ENCODE results near the gene ZC3H12A.
"Not testable (repeated sequence)": the region's sequence is repeated elsewhere in the genome, so short reads cannot be mapped to it uniquely, and the experiment has no call there.

ZC3H12A gene

DNA sequence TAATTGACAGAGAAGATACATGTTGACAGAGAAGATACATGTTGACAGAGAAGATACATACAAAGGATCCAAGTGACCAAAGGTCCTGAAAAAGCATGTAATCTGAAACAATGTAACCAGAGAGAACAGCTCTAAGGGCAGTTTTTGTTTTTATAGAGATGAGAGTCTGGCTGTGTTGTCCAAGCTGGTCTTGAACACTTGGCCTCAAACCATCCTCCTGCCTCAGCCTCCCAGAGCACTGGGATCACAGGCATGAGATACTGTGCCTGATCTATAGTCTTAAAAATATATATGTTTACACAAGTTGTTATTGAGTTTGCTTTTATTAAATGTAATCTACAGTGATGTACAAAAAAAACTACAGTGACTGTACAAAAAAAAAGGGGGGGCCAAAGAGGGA lies 27.7 kb downstream of the ZC3H12A start:
- no peaks in the 10 kb centered on the region for H3K27me3 ChIP-seq (ENCODE audit: insufficient read depth, low read length)
- H3K27ac ChIP-seq (ENCODE audit: low read depth, low read length) = no peak overlapping the region
- peaks cover 20% of the 10 kb centered on the region for H3K36me3 ChIP-seq (ENCODE audit: insufficient read depth, low read length)
- peaks cover 6% of the 10 kb centered on the region for H3K79me2 ChIP-seq (ENCODE audit: control insufficient read depth, insufficient read depth, low read length, unreplicated experiment)
- peaks cover 21% of the 10 kb centered on the region for H3K4me1 ChIP-seq (ENCODE audit: control insufficient read depth, insufficient read depth, low read length, unreplicated experiment)
- no peak overlapping the region for H3K4me3 ChIP-seq (ENCODE audit: low read depth, low read length)
- H2AFZ ChIP-seq (ENCODE audit: low read length, unreplicated experiment) = no peak overlapping the region

DNA sequence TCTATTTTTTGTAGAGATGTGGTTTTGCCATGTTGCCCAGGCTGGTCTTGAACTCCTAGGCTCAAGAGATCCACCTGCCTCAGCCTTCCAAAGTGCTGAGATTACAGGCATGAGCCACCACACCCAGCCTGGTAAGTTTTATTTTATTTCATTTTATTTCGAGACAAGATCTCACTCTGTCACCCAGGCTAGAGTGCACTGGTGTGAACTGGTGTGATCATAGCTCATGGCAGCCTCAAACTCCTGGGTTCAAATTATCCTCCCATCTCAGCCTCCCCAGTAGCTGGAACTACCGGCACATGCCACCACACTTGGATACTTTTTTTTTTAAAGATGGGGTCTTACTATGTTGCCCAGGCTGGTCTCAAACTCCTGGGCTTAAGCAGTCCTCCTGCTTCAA lies 28.4 kb downstream of the ZC3H12A start:
- H3K79me2 ChIP-seq (ENCODE audit: control insufficient read depth, insufficient read depth, low read length, unreplicated experiment); H3K4me3 ChIP-seq (ENCODE audit: low read depth, low read length); H3K27ac ChIP-seq (ENCODE audit: low read depth, low read length); H2AFZ ChIP-seq (ENCODE audit: low read length, unreplicated experiment); H3K27me3 ChIP-seq (ENCODE audit: insufficient read depth, low read length): not testable (repeated sequence)
- peaks cover 20% of the 10 kb centered on the region for H3K36me3 ChIP-seq (ENCODE audit: insufficient read depth, low read length)
- peaks cover 19% of the 10 kb centered on the region for H3K4me1 ChIP-seq (ENCODE audit: control insufficient read depth, insufficient read depth, low read length, unreplicated experiment)

DNA sequence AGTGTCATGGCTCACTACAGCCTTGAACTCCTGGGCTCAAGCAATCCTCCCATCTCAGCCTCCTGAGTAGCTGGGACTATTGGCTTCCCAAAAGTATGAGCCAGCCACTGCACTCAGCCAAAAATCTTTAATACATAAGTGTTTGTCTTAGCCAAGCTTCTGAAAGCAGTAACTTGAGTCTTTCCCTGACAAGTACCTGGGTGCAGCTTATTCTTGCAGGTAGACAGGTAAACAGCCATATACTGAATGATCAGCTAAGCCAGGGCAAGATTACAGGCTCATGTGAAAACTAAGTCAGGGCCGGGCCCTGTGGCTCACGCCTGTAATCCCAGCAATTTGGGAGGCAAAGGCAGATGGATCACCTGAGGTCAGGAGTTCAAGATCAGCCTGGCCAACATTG lies 32.4 kb downstream of the ZC3H12A start:
- Histone ChIP-seq H3K4me3 (ENCODE audit: low read depth, low read length) (no peak overlapping the region), H3K4me1 (ENCODE audit: control insufficient read depth, insufficient read depth, low read length, unreplicated experiment) (no peaks in the 10 kb centered on the region), H2AFZ (ENCODE audit: low read length, unreplicated experiment) (no peak overlapping the region), H3K27me3 (ENCODE audit: insufficient read depth, low read length) (no peaks in the 10 kb centered on the region), H3K79me2 (ENCODE audit: control insufficient read depth, insufficient read depth, low read length, unreplicated experiment) (peaks cover 13% of the 10 kb centered on the region), H3K36me3 (ENCODE audit: insufficient read depth, low read length) (peaks cover 17% of the 10 kb centered on the region), H3K27ac (ENCODE audit: low read depth, low read length) (no peak overlapping the region)

- peaks cover 33% of the 10 kb centered on the region for H3K79me2 ChIP-seq (ENCODE audit: control insufficient read depth, insufficient read depth, low read length, unreplicated experiment)
Observed at GRCh38 chr1:37509181-37509580, 34.8 kb downstream of the ZC3H12A start.

GRCh38 chr1:37513795-37514349 lies 39.5 kb downstream of the ZC3H12A start:
- Histone ChIP-seq H3K4me3 (ENCODE audit: low read depth, low read length) (peak overlapping the region; percentile 95), H3K27ac (ENCODE audit: low read depth, low read length) (no peak overlapping the region), H3K4me1 (ENCODE audit: control insufficient read depth, insufficient read depth, low read length, unreplicated experiment) (peaks cover 12% of the 10 kb centered on the region), H3K27me3 (ENCODE audit: insufficient read depth, low read length) (no peaks in the 10 kb centered on the region), H3K79me2 (ENCODE audit: control insufficient read depth, insufficient read depth, low read length, unreplicated experiment) (peaks cover 31% of the 10 kb centered on the region), H2AFZ (ENCODE audit: low read length, unreplicated experiment) (peak overlapping the region; percentile 96), H3K36me3 (ENCODE audit: insufficient read depth, low read length) (peaks cover 11% of the 10 kb centered on the region)

More at GRCh38 chr1:37509181-37509580, 34.8 kb downstream of the ZC3H12A start:
- H3K4me1 ChIP-seq (ENCODE audit: control insufficient read depth, insufficient read depth, low read length, unreplicated experiment) = peaks cover 7% of the 10 kb centered on the region
- H2AFZ ChIP-seq (ENCODE audit: low read length, unreplicated experiment) = no peak overlapping the region
- H3K36me3 ChIP-seq (ENCODE audit: insufficient read depth, low read length) = peaks cover 20% of the 10 kb centered on the region
- no peak overlapping the region for H3K4me3 ChIP-seq (ENCODE audit: low read depth, low read length)
- H3K27me3 ChIP-seq (ENCODE audit: insufficient read depth, low read length) = no peaks in the 10 kb centered on the region
- H3K27ac ChIP-seq (ENCODE audit: low read depth, low read length) = no peak overlapping the region

DNA sequence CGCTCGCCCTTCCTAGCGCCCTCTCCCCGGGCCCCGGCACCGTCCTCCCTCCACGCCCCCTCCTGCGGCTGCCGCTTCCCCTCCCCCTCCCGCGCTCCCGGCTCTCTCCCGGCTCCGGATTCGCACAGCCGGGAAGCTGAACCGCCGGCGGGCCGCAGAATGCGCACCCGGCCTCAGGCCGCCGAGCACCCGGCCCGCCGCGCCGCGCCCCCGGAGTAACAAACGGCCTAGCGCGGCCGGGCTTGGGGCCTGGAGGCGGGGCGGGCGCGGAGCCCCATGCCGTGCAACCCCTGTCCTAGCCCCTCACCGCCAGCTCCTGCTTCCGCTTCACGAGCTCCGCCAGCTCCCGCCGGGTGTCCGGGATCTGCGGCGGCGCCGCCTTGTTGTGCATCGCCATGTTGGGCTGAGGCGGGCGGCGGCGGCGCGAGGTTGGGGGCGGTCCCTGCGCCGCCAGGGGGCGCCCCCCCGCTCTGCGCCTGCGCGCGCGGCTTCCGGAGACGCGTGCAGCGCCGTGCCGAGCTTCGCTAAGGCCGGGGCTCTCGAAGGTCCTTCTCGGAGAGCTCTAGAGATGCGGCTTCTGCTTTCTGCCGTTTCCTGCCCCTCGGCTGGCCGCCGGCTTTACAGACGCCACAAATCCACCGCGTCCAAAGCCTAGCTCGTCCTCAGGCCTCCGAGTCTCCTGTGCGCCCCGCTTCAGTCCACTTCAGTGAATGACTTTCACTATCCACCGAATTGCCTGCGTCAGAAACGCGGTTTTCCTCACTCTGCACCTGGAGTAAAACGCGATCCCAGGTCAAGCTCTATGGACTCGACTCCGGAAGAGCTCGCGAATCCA lies 40.2 kb downstream of the ZC3H12A start, which contains the start of gene MEAF6:
Gene MEAF6 (minus strand): TSS at position 417 of the 835 bp plus-strand sequence. CDS start 20 bp downstream, at position 397.
- Histone ChIP-seq H3K36me3 (ENCODE audit: insufficient read depth, low read length) (peaks cover 8% of the 10 kb centered on the region; the same call in 1 of the 2 replicates), H3K79me2 (ENCODE audit: control insufficient read depth, insufficient read depth, low read length, unreplicated experiment) (peaks cover 31% of the 10 kb centered on the region), H2AFZ (ENCODE audit: low read length, unreplicated experiment) (peak within 1 kb of the TSS; percentile 96), H3K4me3 (ENCODE audit: low read depth, low read length) (peak within 1 kb of the TSS; percentile 95), H3K27ac (ENCODE audit: low read depth, low read length) (peak within 1 kb of the TSS; percentile 79), H3K4me1 (ENCODE audit: control insufficient read depth, insufficient read depth, low read length, unreplicated experiment) (peaks cover 12% of the 10 kb centered on the region), H3K27me3 (ENCODE audit: insufficient read depth, low read length) (no peaks in the 10 kb centered on the region)

GRCh38 chr1:37515185-37516034 lies 41.0 kb downstream of the ZC3H12A start:
- peaks cover 12% of the 10 kb centered on the region for H3K4me1 ChIP-seq (ENCODE audit: control insufficient read depth, insufficient read depth, low read length, unreplicated experiment)
- H3K27me3 ChIP-seq (ENCODE audit: insufficient read depth, low read length) = no peaks in the 10 kb centered on the region
- H3K79me2 ChIP-seq (ENCODE audit: control insufficient read depth, insufficient read depth, low read length, unreplicated experiment) = peaks cover 31% of the 10 kb centered on the region
- H3K36me3 ChIP-seq (ENCODE audit: insufficient read depth, low read length) = peaks cover 8% of the 10 kb centered on the region; the same call in 1 of the 2 replicates
- H2AFZ ChIP-seq (ENCODE audit: low read length, unreplicated experiment) = peak overlapping the region; percentile 82
- peak overlapping the region; percentile 95 for H3K4me3 ChIP-seq (ENCODE audit: low read depth, low read length)
- H3K27ac ChIP-seq (ENCODE audit: low read depth, low read length) = peak overlapping the region; percentile 79

DNA sequence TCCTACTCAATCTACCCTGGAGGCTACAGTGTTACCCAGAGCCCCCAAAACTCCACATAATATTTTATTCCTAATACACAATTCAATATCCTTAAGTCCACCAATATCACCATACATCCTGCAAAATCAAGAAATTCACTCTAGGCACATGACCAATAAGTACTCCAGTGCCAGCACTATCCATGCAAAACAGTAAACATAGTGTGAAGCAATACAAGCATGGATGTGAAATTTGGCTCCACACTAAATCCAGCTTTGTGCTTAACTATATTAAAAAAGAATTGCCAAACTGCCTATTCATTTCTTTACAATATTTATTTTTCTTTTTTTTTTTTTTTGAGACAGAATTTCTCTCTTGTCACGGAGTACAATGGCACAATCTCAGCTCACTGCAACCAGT lies 43.2 kb downstream of the ZC3H12A start:
- Histone ChIP-seq H3K4me3 (ENCODE audit: low read depth, low read length) (no peak overlapping the region), H3K36me3 (ENCODE audit: insufficient read depth, low read length) (no peaks in the 10 kb centered on the region), H3K27me3 (ENCODE audit: insufficient read depth, low read length) (no peaks in the 10 kb centered on the region), H3K79me2 (ENCODE audit: control insufficient read depth, insufficient read depth, low read length, unreplicated experiment) (peaks cover 20% of the 10 kb centered on the region), H3K4me1 (ENCODE audit: control insufficient read depth, insufficient read depth, low read length, unreplicated experiment) (peaks cover 12% of the 10 kb centered on the region), H3K27ac (ENCODE audit: low read depth, low read length) (no peak overlapping the region), H2AFZ (ENCODE audit: low read length, unreplicated experiment) (no peak overlapping the region)

GRCh38 chr1:37518241-37518640 lies 43.9 kb downstream of the ZC3H12A start:
- not testable (repeated sequence) for H3K4me1 ChIP-seq (ENCODE audit: control insufficient read depth, insufficient read depth, low read length, unreplicated experiment); H2AFZ ChIP-seq (ENCODE audit: low read length, unreplicated experiment); H3K27me3 ChIP-seq (ENCODE audit: insufficient read depth, low read length); H3K4me3 ChIP-seq (ENCODE audit: low read depth, low read length); H3K27ac ChIP-seq (ENCODE audit: low read depth, low read length); H3K36me3 ChIP-seq (ENCODE audit: insufficient read depth, low read length)
- peaks cover 13% of the 10 kb centered on the region for H3K79me2 ChIP-seq (ENCODE audit: control insufficient read depth, insufficient read depth, low read length, unreplicated experiment)

- not testable (repeated sequence) for H3K4me1 ChIP-seq (ENCODE audit: control insufficient read depth, insufficient read depth, low read length, unreplicated experiment); H2AFZ ChIP-seq (ENCODE audit: low read length, unreplicated experiment); H3K27me3 ChIP-seq (ENCODE audit: insufficient read depth, low read length); H3K4me3 ChIP-seq (ENCODE audit: low read depth, low read length); H3K27ac ChIP-seq (ENCODE audit: low read depth, low read length); H3K79me2 ChIP-seq (ENCODE audit: control insufficient read depth, insufficient read depth, low read length, unreplicated experiment); H3K36me3 ChIP-seq (ENCODE audit: insufficient read depth, low read length)
Observed at GRCh38 chr1:37518929-37519328, 44.5 kb downstream of the ZC3H12A start.
